Spleen (tissue), 7 donors: ENCODE data around the gene MYO5B.
"Not testable (repeated sequence)": the region's sequence is repeated elsewhere in the genome, so short reads cannot be mapped to it uniquely, and the experiment has no call there.

ENCODE experiments used
- POLR2A ChIP-seq, 3 donors: fragments of 450-650 bp; IDR thresholded peaks; one replicate each; pipeline ENCODE4 v1.5.1; 2017; ENCODE audit warnings: antibody characterized with exemption in 3 of 3, mild to moderate bottlenecking in 1 of 3
- POLR2AphosphoS5 ChIP-seq, 3 donors: sonication (generic); formaldehyde crosslinking; IDR thresholded peaks; one replicate each; pipeline ENCODE4 v1.5.1; 2017; ENCODE audit warnings: antibody characterized with exemption in 3 of 3
- TF ChIP-seq, protein P1 (sequence below), 11 experiments: fragments of 200-600 bp in 7 of 11; fragments of 450-650 bp in 4 of 11; sonication (generic) in 4 of 11; IDR thresholded peaks in 8 of 11; conservative IDR thresholded peaks in 3 of 11; 1 replicate in 7 of 11; 2 replicates in 4 of 11; pipeline versions ENCODE4 v1.4.0 to v1.8.0; 2016 to 2021; ENCODE audit warnings: antibody characterized with exemption in 11 of 11, inconsistent platforms in 4 of 11, mild to moderate bottlenecking in 1 of 11
- donor health status: DM: no; HTN: no; CAD: no; lungs with moderate emphysema.
- donor health status: DM: no; HTN: no; CAD: no.
- donor health status: DM: no; HTN: no; CAD: no.

DNA sequence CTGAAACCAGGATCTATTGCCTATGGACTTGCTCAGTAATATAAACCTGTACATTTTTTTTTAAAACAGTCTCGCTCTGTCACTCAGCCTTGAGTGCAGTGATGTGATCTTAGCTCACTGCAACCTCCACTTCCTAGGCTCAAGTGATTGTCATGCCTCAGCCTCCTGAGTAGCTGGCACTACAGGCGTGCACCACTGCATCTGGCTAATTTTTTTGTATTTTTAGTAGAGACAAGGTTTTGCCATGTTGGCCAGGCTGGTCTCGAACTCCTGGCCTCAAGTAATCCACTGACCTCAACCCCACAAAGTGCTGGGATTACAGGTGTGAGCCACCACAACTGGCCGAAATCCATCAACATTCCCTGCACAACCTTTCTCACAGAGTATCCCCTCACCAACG is 100.2 kb downstream of the MYO5B start:
- TF ChIP-seq, protein P1, sequence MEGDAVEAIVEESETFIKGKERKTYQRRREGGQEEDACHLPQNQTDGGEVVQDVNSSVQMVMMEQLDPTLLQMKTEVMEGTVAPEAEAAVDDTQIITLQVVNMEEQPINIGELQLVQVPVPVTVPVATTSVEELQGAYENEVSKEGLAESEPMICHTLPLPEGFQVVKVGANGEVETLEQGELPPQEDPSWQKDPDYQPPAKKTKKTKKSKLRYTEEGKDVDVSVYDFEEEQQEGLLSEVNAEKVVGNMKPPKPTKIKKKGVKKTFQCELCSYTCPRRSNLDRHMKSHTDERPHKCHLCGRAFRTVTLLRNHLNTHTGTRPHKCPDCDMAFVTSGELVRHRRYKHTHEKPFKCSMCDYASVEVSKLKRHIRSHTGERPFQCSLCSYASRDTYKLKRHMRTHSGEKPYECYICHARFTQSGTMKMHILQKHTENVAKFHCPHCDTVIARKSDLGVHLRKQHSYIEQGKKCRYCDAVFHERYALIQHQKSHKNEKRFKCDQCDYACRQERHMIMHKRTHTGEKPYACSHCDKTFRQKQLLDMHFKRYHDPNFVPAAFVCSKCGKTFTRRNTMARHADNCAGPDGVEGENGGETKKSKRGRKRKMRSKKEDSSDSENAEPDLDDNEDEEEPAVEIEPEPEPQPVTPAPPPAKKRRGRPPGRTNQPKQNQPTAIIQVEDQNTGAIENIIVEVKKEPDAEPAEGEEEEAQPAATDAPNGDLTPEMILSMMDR (IDR thresholded peaks at IDR 0.05 in 8 of 11, conservative IDR thresholded peaks at IDR 0.05 in 3 of 11), result not testable (repeated sequence)
- not testable (repeated sequence) for TF ChIP-seq POLR2A, POLR2AphosphoS5 (IDR thresholded peaks at IDR 0.05)
